ENCODE results near the gene PRSS1. TPM values are rescaled to one million over a fixed set of nuclear protein-coding genes. Genes with fewer than 3 reads are reported as not detected.
A peak's percentile ranks its signal among the peaks of the same experiment; 100 is the strongest.

The PRSS1 gene
- total and polyA plus RNA-seq, 5 experiments from 2014 or later: not detected

DNA sequence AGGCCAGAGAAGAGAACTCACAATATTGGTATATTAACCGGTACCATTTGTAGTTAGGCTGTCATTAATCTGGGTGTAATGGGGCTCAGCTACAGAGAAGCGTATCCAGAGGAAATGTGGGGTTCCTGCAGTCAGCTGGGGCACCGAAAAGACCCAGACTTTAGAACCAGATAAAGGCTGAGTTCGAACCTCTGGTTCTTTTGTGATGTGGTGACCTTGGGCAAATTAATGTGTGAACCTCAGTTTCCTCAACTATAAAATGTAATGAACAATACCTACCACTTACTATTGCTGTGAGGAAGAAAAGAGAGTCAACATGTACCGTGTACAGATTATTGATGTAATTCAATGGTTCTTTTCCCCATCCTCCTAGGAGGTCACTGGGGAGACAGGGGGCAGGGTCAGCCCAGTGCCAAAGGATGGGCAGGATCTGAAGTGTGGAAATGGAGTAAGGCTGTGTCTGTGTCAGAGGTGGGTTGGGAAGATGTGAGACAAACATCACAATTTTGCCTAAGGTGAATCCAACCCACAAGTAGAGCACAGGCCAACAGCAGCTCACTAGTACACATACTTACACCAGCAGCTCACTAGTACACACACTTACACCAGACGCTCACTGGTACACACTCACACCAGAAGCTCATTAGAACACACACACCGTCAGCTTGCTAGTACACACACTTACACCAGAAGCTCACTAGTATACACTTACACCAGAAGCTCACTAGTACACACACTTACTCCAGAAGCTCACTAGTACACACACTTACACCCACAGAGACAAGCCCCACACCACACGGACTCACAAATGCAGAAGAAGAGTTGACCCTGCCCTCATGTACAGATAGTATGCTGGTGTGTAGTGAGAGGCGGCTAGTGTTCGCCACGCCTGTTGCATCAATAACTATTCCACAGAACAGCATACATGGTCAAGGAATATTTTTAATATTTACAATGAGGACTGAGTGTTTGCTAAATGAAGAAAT is 49.5 kb downstream of the PRSS1 start:
- ATAC-seq (peak; percentile 23 to 37), DNase-seq (peak in 6 of 10 donors; percentile 37 to 67 (median 55))
- Mint-ChIP-seq H3K4me1 (peaks cover 56 to 90% (median 75%) of the 10 kb centered on the region in 4 donors), H3K9me3 (peaks cover 0 to 4% (median 0%) of the 10 kb centered on the region in 9 donors), H3K27me3 (no peaks in the 10 kb centered on the region), H3K27ac (peak overlapping the region; percentile 94 to 100 (median 100)), H3K4me3 (peak overlapping the region; percentile 87 to 100 (median 98)), H3K36me3 (peaks cover 52 to 80% (median 67%) of the 10 kb centered on the region in 3 donors)
- POLR2A ChIA-PET: interaction anchor here (0.6 to 22.1 kb wide), 46 partner anchors 11 to 498 kb away, joined by 3 to 3070 read pairs (median 10); partner anchors contain the start of genes CASP2, EPHB6 and GSTK1

DNA sequence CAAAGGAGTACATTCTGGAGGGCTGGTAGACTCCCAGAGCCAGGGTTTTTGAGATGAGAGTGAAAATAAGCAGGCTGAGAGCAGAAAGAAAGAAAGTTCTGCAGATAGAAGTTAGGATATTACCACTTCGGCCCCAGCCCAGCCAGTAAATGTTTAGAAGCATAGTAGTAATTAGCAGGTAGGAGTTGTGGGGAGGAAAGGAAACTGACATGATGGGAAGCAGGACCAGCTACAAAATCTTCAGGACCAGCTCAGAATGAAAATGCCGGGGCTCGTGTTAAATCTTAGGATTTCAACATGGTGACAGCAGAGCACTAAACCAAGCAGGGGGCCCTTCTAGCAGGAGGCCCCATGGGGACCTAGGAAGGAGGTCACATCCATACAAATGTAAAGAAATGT is 50.2 kb downstream of the PRSS1 start:
- peaks cover 59 to 90% (median 75%) of the 10 kb centered on the region in 4 donors for H3K4me1 Mint-ChIP-seq
- ATAC-seq: no peak
- H3K36me3 Mint-ChIP-seq: peaks cover 52 to 81% (median 70%) of the 10 kb centered on the region in 3 donors
- POLR2A ChIA-PET: interaction anchor here (0.8 to 22.1 kb wide), 29 partner anchors 12 to 498 kb away, joined by 3 to 3070 read pairs (median 13); partner anchors contain the start of gene EPHB6
- H3K4me3 Mint-ChIP-seq: peak overlapping the region; percentile 87 to 100 (median 98)
- H3K9me3 Mint-ChIP-seq: peaks cover 0 to 4% (median 0%) of the 10 kb centered on the region in 9 donors
- peak in 2 of 10 donors; percentile 15 to 32 for DNase-seq
- peak overlapping the region; percentile 94 to 100 (median 100) for H3K27ac Mint-ChIP-seq
- H3K27me3 Mint-ChIP-seq: no peaks in the 10 kb centered on the region

DNA sequence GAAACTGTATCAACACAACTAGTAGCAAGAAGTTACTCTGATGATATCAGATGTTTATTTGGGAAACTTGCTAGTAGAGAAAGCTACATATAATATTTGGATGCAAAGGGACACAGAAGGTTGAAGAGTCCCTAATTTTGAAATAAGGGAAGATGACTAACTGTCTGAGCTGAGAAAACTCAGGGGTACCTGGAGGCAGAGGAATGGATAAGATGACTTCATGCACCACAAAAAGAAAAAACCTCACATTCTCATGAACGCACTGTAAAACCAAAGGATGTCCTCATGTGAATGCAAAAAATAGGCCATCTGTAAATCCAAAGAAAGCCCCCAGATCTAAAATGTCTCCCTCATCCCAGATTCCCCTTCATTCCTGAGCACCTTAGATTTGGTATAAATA is 50.8 kb downstream of the PRSS1 start:
- Mint-ChIP-seq H3K27me3 (no peaks in the 10 kb centered on the region), H3K27ac (peak overlapping the region; percentile 94 to 100 (median 100)), H3K4me3 (peak overlapping the region; percentile 87 to 100 (median 98)), H3K9me3 (peaks cover 0 to 4% (median 0%) of the 10 kb centered on the region in 9 donors), H3K4me1 (peaks cover 63 to 90% (median 75%) of the 10 kb centered on the region in 4 donors), H3K36me3 (peaks cover 52 to 85% (median 77%) of the 10 kb centered on the region in 3 donors)
- DNase-seq (peak in 3 of 10 donors; percentile 29 to 50 (median 45)), ATAC-seq (peak in 1 of 2 donors; percentile 10)
- POLR2A ChIA-PET: interaction anchor here (1.0 to 22.1 kb wide), 12 partner anchors 11 to 491 kb away, joined by 3 to 3070 read pairs (median 19); partner anchors contain the start of gene EPHB6

DNA sequence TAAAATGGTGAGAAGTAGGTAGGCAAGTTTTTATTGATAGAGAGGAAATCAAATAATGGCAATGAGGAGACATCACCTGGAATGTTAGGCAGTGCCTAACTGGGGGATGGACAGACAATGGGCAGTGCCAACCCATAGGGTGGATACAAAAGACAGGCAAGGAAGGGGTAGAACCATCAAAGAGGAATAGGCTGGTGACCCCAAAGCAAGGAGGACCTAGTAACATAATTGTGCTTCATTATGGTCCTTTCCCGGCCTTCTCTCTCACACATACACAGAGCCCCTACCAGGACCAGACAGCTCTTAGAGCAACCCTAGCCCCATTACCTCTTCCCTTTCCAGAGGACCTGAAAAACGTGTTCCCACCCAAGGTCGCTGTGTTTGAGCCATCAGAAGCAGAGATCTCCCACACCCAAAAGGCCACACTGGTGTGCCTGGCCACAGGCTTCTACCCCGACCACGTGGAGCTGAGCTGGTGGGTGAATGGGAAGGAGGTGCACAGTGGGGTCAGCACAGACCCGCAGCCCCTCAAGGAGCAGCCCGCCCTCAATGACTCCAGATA is 51.5 kb downstream of the PRSS1 start:
- peaks cover 52 to 82% (median 77%) of the 10 kb centered on the region in 3 donors for H3K36me3 Mint-ChIP-seq
- DNase-seq (peak in 1 of 10 donors; percentile 5), ATAC-seq (no peak)
- H3K27me3 Mint-ChIP-seq: no peaks in the 10 kb centered on the region
- H3K9me3 Mint-ChIP-seq: peaks cover 0 to 4% (median 0%) of the 10 kb centered on the region in 9 donors
- peaks cover 63 to 90% (median 76%) of the 10 kb centered on the region in 4 donors for H3K4me1 Mint-ChIP-seq
- H3K4me3 Mint-ChIP-seq: peak overlapping the region; percentile 87 to 100 (median 98)
- POLR2A ChIA-PET: interaction anchor here (1.1 to 22.1 kb wide), 6 partner anchors 11 to 492 kb away, joined by 3 to 3070 read pairs (median 30); no protein-coding TSS in a partner anchor
- peak overlapping the region; percentile 94 to 100 (median 100) for H3K27ac Mint-ChIP-seq

DNA sequence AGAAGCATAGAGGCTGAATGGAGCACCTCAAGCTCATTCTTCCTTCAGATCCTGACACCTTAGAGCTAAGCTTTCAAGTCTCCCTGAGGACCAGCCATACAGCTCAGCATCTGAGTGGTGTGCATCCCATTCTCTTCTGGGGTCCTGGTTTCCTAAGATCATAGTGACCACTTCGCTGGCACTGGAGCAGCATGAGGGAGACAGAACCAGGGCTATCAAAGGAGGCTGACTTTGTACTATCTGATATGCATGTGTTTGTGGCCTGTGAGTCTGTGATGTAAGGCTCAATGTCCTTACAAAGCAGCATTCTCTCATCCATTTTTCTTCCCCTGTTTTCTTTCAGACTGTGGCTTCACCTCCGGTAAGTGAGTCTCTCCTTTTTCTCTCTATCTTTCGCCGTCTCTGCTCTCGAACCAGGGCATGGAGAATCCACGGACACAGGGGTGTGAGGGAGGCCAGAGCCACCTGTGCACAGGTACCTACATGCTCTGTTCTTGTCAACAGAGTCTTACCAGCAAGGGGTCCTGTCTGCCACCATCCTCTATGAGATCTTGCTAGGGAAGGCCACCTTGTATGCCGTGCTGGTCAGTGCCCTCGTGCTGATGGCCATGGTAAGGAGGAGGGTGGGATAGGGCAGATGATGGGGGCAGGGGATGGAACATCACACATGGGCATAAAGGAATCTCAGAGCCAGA is 52.5 kb downstream of the PRSS1 start:
- Mint-ChIP-seq H3K27ac (peak overlapping the region; percentile 94 to 100 (median 100)), H3K4me1 (peaks cover 68 to 93% (median 83%) of the 10 kb centered on the region in 4 donors), H3K9me3 (peaks cover 0 to 4% (median 0%) of the 10 kb centered on the region in 9 donors), H3K27me3 (no peaks in the 10 kb centered on the region), H3K4me3 (peak overlapping the region; percentile 84 to 100 (median 98)), H3K36me3 (peaks cover 52 to 78% (median 77%) of the 10 kb centered on the region in 3 donors)
- peak in 2 of 10 donors; percentile 21 to 43 for DNase-seq
- peak in 1 of 2 donors; percentile 6 for ATAC-seq
- POLR2A ChIA-PET: interaction anchor here (0.6 to 22.1 kb wide), 7 partner anchors 10 to 491 kb away, joined by 3 to 3070 read pairs (median 5); no protein-coding TSS in a partner anchor

DNA sequence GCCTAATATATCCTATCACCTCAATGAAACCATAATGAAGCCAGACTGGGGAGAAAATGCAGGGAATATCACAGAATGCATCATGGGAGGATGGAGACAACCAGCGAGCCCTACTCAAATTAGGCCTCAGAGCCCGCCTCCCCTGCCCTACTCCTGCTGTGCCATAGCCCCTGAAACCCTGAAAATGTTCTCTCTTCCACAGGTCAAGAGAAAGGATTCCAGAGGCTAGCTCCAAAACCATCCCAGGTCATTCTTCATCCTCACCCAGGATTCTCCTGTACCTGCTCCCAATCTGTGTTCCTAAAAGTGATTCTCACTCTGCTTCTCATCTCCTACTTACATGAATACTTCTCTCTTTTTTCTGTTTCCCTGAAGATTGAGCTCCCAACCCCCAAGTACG is 53.0 kb downstream of the PRSS1 start:
- no peak for DNase-seq
- peak overlapping the region; percentile 84 to 100 (median 98) for H3K4me3 Mint-ChIP-seq
- H3K4me1 Mint-ChIP-seq: peaks cover 74 to 98% (median 89%) of the 10 kb centered on the region in 4 donors
- H3K27me3 Mint-ChIP-seq: no peaks in the 10 kb centered on the region
- POLR2A ChIA-PET: interaction anchor here (0.6 to 22.1 kb wide), 6 partner anchors 9 to 491 kb away, joined by 3 to 3070 read pairs (median 4); no protein-coding TSS in a partner anchor
- peaks cover 52 to 76% (median 74%) of the 10 kb centered on the region in 3 donors for H3K36me3 Mint-ChIP-seq
- peaks cover 0 to 4% (median 0%) of the 10 kb centered on the region in 9 donors for H3K9me3 Mint-ChIP-seq
- no peak for ATAC-seq
- peak overlapping the region; percentile 94 to 100 (median 100) for H3K27ac Mint-ChIP-seq

Other genes with a start within 250 kb of the PRSS1 start
- not detected for gene PRSS2, start 21.5 kb downstream of the PRSS1 start, total RNA-seq
- not detected for gene PRSS2, start 21.5 kb downstream of the PRSS1 start, polyA plus RNA-seq
- 10 to 100 TPM; 48.6 to 57.4 TPM for gene EPHB6, start 105.6 kb downstream of the PRSS1 start, total RNA-seq
- gene EPHB6, start 105.6 kb downstream of the PRSS1 start, polyA plus RNA-seq: 10 to 100 TPM; 10.2 to 23.3 (median 10.2) TPM
- gene TRPV6, start 136.3 kb downstream of the PRSS1 start, total RNA-seq: not detected
- under 1 TPM in 1 of 3 donors, not detected in 2; 0.08 TPM for gene TRPV6, start 136.3 kb downstream of the PRSS1 start, polyA plus RNA-seq
- under 1 TPM in 1 of 2 experiments, not detected in 1; 0.30 TPM for gene TRPV5, start 184.3 kb downstream of the PRSS1 start, total RNA-seq
- not detected for gene TRPV5, start 184.3 kb downstream of the PRSS1 start, polyA plus RNA-seq
- gene LLCFC1, start 190.0 kb downstream of the PRSS1 start, total RNA-seq: not detected
- not detected for gene LLCFC1, start 190.0 kb downstream of the PRSS1 start, polyA plus RNA-seq
- gene KEL, start 212.9 kb downstream of the PRSS1 start, total RNA-seq: under 1 TPM; 0.47 to 0.70 TPM
- gene KEL, start 212.9 kb downstream of the PRSS1 start, polyA plus RNA-seq: not detected

All from naive thymus-derived CD8-positive, alpha-beta T cell (primary cell).